HG03064 (cell line): ENCODE results near the gene GRIN2A.

Experiments used
- ATAC-seq: cut with Tn5 transposase; IDR thresholded peaks from one replicate; pipeline ENCODE4 v1.9.1; 2021; ENCODE audit warnings: low read depth; ENCODE audit not compliant: unreplicated experiment

The GRIN2A gene

DNA sequence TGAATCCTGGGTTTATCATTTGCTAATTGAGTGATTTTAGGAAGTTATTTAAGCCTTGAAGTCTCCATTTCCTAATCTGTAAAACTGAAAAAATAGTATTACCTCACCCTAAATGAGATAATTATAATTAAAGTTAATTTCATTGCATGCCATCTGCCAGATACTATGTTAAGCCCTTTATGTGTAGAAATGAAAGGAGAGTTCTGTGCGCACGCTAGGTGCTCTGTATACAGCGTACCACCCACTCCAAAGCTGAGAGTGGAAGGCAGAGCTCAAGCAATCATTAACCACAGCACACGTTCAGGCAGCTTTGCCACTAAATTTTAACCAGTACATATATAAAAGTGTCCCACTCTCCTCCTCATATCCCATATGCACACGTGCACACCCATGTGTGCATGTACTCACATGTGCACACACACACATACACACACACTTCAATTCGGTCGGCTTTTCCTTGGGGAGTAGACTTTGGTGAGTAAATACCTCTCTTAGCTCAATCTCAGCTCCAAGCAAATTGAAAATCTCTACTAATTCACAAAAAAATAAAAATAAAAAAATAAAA, 204.8 kb downstream of the GRIN2A start:
- no peak for ATAC-seq

DNA sequence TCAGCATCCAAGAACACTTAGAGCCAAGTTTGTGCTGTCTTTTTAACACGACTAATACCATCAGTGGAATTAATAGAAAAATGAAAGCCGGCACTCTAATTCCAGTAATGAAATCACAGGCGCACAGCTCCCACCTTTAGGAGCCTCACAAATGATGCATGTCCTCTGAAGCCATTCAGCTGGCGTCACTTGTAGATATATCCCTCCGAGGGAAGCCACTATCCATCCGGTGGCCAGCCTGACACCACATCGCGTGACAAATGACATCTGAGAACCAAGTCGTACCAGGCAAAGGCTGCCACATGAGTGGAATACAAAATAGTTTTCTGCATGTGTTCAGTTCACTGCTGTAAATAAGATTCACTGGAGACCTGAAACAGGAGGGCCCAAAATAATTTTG, 205.6 kb downstream of the GRIN2A start:
- ATAC-seq, result no peak

DNA sequence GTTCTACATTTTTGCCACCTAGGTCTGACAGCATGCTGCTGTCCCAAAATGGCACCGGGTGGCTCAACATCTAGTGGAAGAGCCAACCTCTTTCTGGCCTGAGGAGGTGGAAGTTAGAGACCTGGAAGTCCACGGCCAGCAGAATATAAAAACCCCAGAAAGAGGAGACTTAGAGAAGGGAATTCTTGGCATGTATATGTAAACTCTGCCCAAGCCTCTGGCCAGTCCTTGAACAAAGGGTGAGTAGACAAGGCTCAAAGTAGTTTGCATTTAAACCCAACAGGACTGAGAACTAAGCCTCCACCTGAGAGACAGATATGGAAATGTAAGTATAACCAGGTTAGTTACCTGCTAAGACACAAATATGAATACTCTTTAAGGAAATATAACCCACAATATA, 210.3 kb downstream of the GRIN2A start:
- no peak for ATAC-seq

GRCh38 chr16:9970796-9971195, 211.4 kb downstream of the GRIN2A start:
- no peak for ATAC-seq

DNA sequence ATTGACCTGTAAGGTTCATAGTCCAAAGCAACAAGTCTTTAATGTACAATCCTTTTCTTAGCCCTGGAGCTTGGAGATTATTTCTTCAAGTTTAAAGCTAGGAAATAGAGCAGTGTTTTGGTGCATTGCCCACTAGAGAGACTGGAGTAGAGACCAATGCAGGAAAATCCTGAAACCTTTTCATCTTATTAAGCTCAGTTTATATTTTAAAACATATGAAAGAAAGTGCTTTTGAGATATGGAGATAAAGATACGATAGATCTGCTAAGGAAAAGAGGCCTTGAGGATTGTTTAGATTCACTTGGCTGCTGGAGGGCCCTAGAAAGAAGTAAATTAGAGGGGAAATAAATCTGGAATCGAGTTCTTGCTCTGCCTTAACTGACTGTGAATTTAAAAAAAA, 212.0 kb downstream of the GRIN2A start:
- no peak for ATAC-seq

DNA sequence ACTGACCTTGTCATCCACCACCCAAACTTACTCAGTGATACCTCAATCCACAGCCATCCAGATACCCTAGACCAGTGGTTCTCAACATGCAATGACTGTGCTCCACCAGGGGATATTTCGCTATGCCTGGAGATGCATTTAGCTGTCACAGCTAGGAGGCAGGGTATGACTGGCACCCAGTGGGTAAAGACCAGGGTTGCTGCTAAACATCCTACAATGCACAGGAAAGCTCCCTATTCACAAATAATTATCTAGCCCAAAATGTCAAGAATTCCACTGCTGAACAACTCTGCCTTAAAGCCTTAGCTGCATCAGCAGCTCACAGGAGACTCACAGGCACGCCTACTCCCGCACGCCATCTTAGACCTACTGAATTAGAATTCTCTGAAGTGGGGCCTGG, 212.6 kb downstream of the GRIN2A start:
- no peak for ATAC-seq

DNA sequence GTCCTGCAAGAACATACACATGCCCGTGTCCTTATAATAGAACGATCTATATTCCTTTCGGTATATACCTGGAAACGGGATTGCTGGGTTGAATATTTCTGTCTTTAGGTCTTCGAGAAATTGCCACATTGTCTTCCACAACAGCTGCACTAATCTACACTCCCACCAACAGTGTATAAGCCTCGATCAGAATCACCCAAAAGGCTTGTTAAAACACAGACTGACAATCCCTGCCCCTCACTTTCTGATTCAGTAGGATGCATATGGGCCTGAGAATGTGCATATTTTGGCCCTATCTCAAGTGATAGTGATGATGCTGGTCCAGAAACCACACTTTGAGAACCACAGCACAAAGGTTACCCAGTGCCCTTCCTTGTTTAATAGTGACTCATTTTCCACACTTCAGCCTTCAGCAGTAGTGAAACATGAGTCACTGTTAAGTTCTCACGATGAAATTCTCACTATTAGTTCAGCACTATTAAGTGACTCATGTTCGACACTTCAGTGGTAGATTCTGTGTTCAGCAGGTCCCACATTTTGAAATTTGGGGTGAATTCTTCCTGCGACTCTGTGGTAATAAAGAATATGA, 215.6 kb downstream of the GRIN2A start:
- no peak for ATAC-seq

- ATAC-seq, result no peak
Observed at GRCh38 chr16:9965079-9965478, 217.1 kb downstream of the GRIN2A start.

GRCh38 chr16:9964426-9964825, 217.8 kb downstream of the GRIN2A start:
- no peak for ATAC-seq

- no peak for ATAC-seq
Observed at GRCh38 chr16:9957433-9957832, 224.8 kb downstream of the GRIN2A start.

DNA sequence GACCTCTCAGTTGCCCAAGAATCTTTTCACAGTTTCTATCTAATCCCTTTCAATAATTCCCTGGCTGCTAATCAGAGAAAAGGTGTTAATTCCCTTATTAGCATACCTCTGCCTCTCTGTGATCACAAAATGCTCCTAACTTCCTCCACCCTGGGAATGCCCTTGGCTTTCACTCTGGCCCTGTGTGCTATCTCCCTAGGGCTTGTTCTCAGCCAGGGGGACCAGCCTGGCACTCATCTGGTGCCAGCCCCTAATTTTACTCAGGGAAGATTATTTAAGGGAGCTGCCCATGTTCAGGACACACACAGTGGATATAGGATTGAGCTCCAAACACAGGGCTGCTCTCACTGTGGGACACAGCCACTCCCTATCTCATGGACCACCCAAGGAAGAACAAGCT, 225.2 kb downstream of the GRIN2A start:
- no peak for ATAC-seq

GRCh38 chr16:9955677-9956076, 226.6 kb downstream of the GRIN2A start:
- no peak for ATAC-seq

DNA sequence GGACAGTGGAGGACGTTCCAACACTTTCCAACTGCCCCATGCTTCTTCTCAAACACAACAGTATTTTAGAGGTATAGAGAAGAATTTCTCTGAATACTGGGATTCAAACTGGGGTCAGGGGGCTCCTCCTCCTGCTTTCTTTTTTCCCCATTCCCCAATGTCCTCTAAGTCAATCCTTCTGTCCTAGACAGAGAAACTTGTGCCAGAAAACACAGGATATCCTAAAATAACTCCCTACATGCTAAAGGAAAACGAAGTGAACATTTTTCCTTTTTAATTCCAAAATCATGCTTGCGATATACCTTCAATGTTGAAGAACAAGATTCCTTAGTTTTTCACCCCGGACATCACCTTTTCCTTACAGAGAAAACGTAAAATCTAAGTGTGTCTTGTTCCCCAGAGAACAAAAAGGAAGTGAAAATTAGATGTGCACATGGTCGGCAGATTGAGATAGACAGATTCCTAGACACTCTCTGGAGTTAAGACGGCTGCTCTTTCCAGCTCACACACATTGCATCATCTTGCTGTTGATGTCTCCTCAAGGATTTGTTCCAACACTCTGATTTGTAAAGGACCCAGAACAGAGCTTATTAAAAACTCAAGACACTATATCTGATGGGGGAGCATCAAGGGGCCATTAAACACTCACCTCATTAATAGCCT, 228.2 kb downstream of the GRIN2A start:
- no peak for ATAC-seq

- no peak for ATAC-seq
Observed at GRCh38 chr16:9950658-9951057, 231.6 kb downstream of the GRIN2A start.

DNA sequence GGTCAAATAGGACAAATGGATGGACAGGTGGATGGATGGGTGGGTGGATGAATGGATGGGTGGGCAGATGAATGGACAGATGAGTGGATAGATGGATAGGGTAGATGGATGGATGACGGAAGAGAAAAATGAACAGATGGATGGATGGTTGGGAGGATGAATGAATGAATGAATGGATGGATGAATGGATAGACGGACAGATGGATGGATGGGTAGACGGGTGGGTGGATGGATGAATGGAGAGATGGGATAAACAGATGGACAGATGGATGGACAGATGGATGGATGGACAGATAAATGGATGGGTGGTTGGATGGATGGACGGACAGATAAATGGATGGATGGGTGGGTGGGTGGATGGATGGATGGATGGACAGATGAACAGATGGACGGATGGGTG, 232.8 kb downstream of the GRIN2A start:
- no peak for ATAC-seq

- ATAC-seq, result no peak
Observed at GRCh38 chr16:9948933-9949332, 233.3 kb downstream of the GRIN2A start.

GRCh38 chr16:9946022-9946720, 236.1 kb downstream of the GRIN2A start:
- ATAC-seq, result no peak

DNA sequence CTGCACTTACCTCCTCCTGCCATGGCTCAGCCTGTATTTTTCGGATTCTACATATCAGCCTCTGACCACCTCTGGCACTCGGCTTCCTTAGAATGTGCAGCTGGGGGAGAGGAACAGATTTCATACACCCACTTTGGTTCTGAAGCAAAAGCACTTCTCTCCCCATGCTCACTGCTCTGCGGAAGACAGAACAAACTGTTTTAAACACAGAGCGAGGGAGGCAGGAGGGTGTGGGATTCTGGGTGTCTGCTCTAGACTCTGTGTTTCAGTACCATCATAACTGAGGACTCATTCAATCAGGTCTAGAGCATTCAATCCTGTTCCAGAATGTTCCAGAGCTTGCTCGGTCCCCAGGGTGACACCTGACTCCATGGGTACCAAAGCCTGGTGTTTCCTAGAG, 239.1 kb downstream of the GRIN2A start:
- ATAC-seq, result no peak

DNA sequence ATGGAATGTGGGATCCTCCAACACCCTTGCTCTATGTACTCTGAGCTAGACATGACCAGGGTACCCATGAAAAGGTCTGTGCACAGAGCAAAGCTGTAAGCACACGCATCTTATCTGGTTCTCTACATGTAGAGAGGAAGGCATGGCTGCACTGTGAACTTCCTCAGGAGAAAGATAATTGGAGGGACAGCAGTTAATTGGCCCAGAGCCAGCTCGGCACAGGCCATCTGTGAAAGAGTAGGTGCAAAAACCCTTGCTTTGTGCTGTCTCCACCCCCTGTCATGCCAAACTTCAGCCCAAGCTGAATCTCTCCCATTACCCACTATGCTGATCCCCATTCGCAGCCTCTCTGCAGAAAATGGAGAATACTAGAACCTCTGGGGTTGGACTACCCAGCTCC, 241.0 kb downstream of the GRIN2A start:
- ATAC-seq, result no peak

DNA sequence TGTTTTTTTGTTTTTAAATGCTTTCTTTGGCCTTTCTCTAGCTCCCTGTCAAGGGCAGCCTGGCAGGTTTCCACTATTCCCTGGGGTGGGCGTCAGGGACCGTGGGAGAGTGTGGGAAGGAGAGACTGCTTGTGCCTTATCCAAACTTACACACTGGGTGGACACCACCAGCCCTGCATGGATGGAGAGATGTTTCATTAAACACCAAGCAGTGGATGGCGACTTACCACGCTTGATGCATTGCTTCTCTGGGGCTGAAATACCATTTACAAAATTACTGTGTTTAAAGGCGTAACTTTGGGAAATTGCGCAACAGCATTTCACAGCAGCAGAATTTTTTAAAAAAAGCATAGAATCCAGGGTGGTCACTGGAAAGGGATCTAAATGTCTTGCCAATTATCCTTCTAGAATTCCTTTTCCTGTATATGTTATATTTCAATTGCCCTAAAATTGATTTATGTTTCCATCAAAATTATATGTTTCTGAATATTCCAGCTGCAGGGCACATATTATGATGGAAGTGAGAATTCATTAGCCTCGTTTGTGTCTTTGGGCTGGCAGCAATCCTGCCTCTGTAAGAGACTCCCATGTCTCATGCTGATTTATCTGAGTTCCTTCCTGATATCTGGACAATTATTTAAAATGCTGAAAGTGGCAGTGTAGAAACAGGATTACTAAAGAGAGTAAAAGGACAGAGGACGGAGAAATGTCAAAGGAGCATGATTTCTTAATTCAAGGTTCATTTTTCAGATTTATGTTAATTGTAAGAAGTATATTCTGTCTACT, 247.3 kb downstream of the GRIN2A start:
- ATAC-seq, result no peak
